CD4-positive, alpha-beta T cell treated with Interleukin-2 at 100 ng/mL for 4 hours (primary cell): ENCODE results near the gene GRAP.

Experiments used
- DNase-seq: peaks from one replicate; pipeline ENCODE4 v3.0.0-alpha.2; 2020; ENCODE audit warnings: low spot score

GRAP gene

GRCh38 chr17:19002805-19003542 lies 43.8 kb downstream of the GRAP start:
- peak; percentile 38 for DNase-seq

DNA sequence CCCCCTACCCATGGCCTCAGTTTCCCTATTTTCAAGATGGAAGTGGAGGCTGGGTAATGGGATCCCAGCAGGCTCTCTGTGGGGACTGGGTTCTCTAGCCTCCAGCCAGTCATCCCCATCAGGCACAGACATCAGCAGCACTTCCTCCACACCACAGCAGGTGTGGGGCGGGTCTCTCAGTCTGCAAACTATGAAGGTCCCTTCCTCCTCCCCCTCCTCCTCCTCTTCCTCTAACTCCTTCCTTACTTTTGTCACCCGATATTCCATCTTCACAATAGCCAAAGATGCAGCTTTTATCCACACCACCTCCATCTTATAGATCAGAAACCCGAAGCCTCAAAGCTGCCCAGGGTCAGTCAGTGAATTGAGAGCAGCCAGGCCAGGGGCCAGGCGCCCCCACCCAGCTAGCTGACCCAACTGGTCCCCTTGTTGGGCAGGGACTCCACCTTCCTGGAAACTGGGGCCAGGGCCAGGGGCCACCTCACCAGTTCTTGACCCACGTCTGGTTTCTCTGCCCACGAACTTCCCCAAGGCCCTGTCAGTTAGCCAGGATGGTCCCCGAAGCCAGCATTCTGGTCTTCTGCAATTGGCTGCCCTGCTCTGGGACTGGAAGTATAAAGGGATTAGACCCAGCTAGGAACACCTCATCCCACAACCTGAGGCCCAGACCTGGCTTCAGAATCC lies 44.7 kb downstream of the GRAP start:
- DNase-seq, result no peak

- DNase-seq, result no peak
Observed at GRCh38 chr17:19000531-19001325, 46.0 kb downstream of the GRAP start.

GRCh38 chr17:18999911-19000310 lies 46.8 kb downstream of the GRAP start:
- no peak for DNase-seq

DNA sequence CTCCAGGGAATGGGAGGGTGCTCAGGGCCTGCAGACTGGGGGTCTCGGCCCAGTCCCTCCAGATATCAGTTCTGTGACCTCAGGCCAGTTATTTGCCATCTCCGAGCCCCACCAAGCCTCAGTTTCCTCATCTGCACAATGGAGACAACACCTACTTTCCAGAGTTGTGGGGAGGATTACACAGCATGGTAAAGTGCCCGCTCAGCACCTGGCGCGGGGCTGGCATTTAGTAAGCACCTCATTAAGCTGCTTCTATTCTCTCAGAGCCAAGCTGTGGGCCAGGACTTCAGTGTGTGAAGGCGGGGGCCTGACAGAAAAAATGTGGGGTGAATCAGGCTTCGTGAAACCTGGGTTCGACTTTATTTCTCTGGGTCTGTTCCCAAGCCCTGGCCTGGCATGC lies 47.4 kb downstream of the GRAP start:
- DNase-seq, result no peak

DNA sequence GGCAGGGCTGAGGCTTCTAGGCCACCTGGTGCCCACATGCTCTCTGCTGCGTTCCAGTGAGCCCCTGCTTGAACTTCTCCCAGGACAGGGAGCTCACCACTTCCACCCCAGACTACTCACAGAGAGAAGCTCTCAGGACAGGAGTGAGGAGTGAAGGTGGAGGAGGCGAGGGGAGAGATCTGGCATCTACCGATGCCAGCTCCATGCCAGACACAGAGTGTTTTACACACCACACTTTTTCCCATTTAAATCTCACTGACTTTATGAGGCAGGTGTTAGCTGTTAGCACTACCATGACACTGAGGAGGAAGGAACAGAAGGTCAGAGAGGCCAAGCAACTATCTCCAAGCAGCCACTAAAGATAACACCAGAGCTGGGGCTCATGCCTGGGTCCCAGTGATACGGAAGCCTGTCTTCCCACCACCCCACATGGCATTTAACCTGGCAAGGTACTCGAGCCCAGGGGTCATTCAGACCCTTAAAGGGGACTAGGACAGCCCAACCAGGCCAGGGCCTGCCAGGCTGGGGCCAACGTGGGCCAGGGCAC lies 49.0 kb downstream of the GRAP start:
- no peak for DNase-seq

DNA sequence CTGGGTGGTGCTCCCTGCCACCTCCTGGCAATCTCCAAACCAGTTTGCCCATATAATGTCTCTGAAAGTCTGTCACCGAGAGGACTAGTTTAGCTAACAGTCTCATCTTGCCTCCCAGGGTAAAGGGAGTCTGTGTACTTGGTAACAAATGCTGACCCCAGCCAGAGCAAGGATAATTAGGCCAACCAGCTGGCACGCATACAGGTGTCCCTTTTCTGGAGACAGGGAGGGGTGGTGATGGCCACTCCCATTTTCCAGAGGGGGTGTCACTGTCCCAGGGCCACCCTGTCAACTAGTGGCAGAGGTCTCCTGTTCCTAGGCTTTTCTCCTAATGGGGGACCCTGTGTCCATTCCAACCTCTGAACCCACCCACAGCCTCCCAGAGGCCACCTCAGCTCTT lies 50.3 kb downstream of the GRAP start:
- no peak for DNase-seq

DNA sequence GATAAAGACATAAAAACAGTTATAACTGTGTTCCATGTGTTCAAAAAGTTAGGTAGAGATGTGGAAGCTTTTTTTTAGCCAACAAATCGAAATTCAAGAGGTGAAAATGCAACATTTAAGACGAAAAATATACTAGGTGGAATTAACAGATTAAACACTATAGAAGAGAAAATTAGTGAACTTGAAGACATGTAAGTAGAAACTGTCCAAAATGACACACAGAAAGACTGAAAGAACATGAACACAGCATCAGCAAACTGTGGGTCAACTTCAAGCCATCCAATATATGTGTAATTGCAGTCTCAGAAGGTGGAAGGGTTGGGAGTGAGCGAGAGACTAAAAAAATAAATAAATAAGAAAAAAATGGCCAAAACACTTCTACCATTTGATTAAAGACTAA lies 51.5 kb downstream of the GRAP start:
- no peak for DNase-seq

DNA sequence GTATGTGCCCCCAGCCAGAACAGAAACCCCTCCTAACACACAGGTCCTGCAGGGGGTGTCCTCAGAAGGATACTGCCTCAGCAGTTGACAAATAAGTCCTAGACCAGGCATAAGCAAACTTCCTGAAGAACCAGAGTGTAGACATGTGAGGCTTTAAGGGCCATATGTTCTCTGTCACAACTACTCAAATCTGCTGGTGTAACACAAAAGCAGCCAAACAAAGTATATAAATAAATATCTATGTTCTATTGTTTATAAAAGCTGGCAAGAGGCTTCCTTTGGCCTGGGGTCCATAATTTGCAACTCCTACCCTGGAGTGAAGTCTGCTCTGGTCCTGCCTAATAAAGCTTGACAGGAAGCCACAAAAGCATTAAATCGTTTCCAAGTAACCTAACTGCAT lies 52.1 kb downstream of the GRAP start:
- no peak for DNase-seq

- no peak for DNase-seq
Observed at GRCh38 chr17:18993905-18994526, 52.7 kb downstream of the GRAP start.

DNA sequence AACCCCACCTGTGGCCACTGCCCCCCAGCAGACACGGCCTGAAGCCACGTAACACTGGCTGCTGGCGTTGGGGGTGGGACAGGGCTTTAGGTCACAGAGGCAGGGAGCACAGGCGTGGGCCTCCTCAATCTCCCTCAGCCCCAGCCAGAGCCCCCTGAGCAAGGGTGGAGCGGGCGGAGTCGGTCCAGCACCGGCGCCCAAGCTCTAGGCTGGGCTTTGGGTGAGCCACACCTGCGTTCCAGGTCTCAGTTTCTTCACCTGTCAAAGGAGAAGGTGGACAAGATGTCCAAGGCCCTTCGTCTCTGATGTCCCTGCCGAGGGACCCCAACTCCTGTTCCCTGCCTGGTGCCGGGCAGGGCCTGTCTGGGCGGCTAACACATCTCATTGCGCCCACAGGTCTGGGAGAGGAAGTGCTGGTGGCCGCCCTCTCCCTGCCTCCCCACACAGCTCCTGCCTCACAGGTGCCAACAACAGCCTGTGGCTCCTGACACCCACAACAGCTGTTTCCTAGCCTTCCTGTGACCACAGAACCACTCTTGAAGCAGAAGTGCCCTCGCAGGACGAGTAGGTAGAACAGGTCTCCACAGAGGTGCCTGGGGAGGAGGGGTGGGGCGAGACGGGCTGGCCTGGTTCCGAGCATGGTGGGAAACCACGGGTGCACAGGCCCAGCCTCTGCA lies 54.2 kb downstream of the GRAP start:
- peak; percentile 35 for DNase-seq

GRCh38 chr17:18991531-18992315 lies 55.0 kb downstream of the GRAP start:
- no peak for DNase-seq

GRCh38 chr17:18990331-18990730 lies 56.4 kb downstream of the GRAP start:
- no peak for DNase-seq

GRCh38 chr17:18988546-18989173 lies 58.1 kb downstream of the GRAP start:
- DNase-seq, result no peak

GRCh38 chr17:18987862-18988545 lies 58.8 kb downstream of the GRAP start:
- no peak for DNase-seq

GRCh38 chr17:18987230-18987610 lies 59.5 kb downstream of the GRAP start:
- no peak for DNase-seq

DNA sequence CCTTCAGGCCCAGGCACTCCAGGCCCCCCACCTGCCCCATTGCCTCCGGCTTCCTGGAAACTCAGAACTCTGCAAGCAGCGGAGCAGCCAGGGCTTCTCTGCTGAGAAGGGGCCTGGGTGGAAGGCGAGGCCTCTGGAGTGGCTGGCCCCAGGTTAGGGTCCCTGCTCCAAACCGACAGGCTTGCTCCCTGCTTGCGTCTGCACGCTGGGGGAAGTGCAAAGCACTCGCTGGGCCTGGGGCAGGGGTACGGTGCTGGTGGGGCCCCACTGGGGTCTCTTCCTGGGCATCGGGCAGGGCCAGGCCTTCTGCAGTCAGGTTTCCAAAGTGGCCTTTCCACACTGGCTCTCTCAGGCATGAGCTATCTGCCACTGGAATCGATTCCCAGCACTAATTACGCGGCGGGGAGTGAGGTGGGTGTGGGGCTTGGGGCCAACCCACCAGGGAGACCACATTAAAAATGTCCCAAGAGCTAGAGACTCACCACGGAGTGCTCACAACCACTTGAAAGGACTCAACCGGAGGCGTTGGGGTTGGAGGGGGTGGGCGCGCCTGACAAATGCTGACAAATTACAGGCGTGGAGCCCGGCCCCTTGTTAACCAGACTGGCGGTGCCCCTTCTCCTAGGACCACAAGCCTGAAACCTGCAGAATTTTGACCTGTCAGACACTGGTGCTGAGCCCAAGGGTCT lies 60.1 kb downstream of the GRAP start:
- no peak for DNase-seq

GRCh38 chr17:18985475-18985874 lies 61.3 kb downstream of the GRAP start:
- DNase-seq, result no peak
